ENCODE data around the gene INO80D. TPM values are rescaled to one million over a fixed set of nuclear protein-coding genes. Genes with fewer than 3 reads are reported as not detected.

Gene INO80D
- total and polyA plus RNA-seq, 2 of the 13 experiments (the other 11 are each of a cell fraction or from before 2014, with no cell fraction given) = 7.6 to 7.9 TPM

DNA sequence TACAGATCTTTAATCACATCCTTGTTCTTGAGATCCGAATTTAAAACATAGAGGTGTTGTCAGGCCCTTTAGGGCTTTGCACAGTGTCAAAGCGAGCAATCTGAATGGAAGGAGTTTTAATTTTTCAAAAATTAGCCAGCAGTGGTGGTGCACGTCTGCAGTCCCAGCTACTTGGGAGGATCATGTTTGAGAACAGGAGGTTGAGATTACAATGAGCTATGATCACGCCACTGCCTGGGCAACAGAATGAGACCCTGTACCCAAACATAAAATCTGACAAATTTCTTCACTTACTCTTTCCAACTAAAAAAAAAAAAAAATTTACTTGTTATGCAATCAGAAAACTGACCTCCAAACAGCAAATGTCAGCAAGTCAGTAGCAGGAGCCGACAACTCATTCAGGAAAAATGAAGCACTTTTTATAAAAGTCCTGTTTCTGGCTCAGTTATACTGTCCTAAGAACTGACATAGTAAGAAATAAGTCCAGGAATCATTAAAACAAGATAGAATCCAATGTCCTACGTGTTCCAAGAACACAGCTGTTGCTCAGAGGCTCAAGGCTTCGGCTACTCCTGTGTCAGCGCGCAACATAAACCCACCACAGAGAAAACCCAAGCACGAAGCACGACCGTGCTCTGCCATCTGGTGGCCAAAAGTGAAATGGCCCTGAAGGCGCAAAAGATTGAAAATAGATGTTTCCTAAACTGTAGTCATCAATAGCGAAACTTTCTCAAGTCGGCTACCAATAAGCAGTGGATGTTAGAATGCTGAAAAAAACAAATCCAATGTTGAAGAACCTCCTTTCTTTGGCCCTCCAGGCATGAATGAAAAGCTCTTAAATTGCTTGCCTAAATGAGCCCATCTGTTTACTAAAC lies 138.1 kb downstream of the INO80D start (continued):
- TF ChIP-seq ZNF557 (CRISPR knock-in tag; IDR thresholded peaks at IDR 0.05) = 0 out of 2 replicates have a peak, but pooled peaks have one; percentile 54
- TF ChIP-seq, protein P1, sequence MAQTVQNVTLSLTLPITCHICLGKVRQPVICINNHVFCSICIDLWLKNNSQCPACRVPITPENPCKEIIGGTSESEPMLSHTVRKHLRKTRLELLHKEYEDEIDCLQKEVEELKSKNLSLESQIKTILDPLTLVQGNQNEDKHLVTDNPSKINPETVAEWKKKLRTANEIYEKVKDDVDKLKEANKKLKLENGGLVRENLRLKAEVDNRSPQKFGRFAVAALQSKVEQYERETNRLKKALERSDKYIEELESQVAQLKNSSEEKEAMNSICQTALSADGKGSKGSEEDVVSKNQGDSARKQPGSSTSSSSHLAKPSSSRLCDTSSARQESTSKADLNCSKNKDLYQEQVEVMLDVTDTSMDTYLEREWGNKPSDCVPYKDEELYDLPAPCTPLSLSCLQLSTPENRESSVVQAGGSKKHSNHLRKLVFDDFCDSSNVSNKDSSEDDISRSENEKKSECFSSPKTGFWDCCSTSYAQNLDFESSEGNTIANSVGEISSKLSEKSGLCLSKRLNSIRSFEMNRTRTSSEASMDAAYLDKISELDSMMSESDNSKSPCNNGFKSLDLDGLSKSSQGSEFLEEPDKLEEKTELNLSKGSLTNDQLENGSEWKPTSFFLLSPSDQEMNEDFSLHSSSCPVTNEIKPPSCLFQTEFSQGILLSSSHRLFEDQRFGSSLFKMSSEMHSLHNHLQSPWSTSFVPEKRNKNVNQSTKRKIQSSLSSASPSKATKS (CRISPR knock-in tag; IDR thresholded peaks at IDR 0.05) = no peak
- TF ChIP-seq ZNF7 (CRISPR knock-in tag; IDR thresholded peaks at IDR 0.05) = no peak
- TF ChIP-seq ZFP36 (IDR thresholded peaks at IDR 0.05; ENCODE audit: borderline replicate concordance, low read depth, low read length, partially characterized antibody) = no peak
- TF ChIP-seq, protein P2, sequence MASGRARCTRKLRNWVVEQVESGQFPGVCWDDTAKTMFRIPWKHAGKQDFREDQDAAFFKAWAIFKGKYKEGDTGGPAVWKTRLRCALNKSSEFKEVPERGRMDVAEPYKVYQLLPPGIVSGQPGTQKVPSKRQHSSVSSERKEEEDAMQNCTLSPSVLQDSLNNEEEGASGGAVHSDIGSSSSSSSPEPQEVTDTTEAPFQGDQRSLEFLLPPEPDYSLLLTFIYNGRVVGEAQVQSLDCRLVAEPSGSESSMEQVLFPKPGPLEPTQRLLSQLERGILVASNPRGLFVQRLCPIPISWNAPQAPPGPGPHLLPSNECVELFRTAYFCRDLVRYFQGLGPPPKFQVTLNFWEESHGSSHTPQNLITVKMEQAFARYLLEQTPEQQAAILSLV (CRISPR knock-in tag; IDR thresholded peaks at IDR 0.05; ENCODE audit: borderline replicate concordance) = no peak
- peak; percentile 75 for TF ChIP-seq FOXA3 (CRISPR knock-in tag; IDR thresholded peaks at IDR 0.05)
- TF ChIP-seq MAFF (IDR thresholded peaks at IDR 0.05; ENCODE audit: low read depth, low read length) = 0 out of 2 replicates have a peak, but pooled peaks have one; percentile 6
- TF ChIP-seq SNAI1 (CRISPR knock-in tag; IDR thresholded peaks at IDR 0.05; ENCODE audit: borderline replicate concordance) = no peak
- TF ChIP-seq CBX5 (CRISPR knock-in tag; IDR thresholded peaks at IDR 0.05; ENCODE audit: borderline replicate concordance) = 0 out of 2 replicates have a peak, but pooled peaks have one; percentile 57
- TF ChIP-seq JUND (CRISPR knock-in tag; IDR thresholded peaks at IDR 0.05) = no peak
- TF ChIP-seq ELF1 (CRISPR knock-in tag; IDR thresholded peaks at IDR 0.05) = no peak
- peak; percentile 69 for TF ChIP-seq ZBTB25 (CRISPR knock-in tag; IDR thresholded peaks at IDR 0.05)
- TF ChIP-seq ZNF430 (CRISPR knock-in tag; IDR thresholded peaks at IDR 0.05) = peak; percentile 32; the same call in 1 of the 2 replicates
- no peak for TF ChIP-seq TAF1 (CRISPR knock-in tag; IDR thresholded peaks at IDR 0.05)
- peak; percentile 68 for TF ChIP-seq ELF3 (CRISPR knock-in tag; IDR thresholded peaks at IDR 0.05)
- TF ChIP-seq PLRG1 (conservative IDR thresholded peaks at IDR 0.05) = no peak
- no peak for TF ChIP-seq HMG20B (CRISPR knock-in tag; conservative IDR thresholded peaks at IDR 0.05)
- TF ChIP-seq YEATS4 (CRISPR knock-in tag; IDR thresholded peaks at IDR 0.05; ENCODE audit: borderline replicate concordance) = peak; percentile 45; the same call in 1 of the 2 replicates
- no peak for TF ChIP-seq HOXA9 (CRISPR knock-in tag; IDR thresholded peaks at IDR 0.05; ENCODE audit: borderline replicate concordance)
- TF ChIP-seq RBAK (CRISPR knock-in tag; IDR thresholded peaks at IDR 0.05) = no peak
- no peak for TF ChIP-seq ZNF543 (CRISPR knock-in tag; IDR thresholded peaks at IDR 0.05)
- TF ChIP-seq HOXD1 (CRISPR knock-in tag; IDR thresholded peaks at IDR 0.05) = no peak
- no peak for TF ChIP-seq ZNF432 (CRISPR knock-in tag; IDR thresholded peaks at IDR 0.05; ENCODE audit: borderline replicate concordance)
- TF ChIP-seq NR2F6 (IDR thresholded peaks at IDR 0.05) = no peak
- TF ChIP-seq NR2F6 (CRISPR knock-in tag; IDR thresholded peaks at IDR 0.05) = peak; percentile 37; the same call in 1 of the 2 replicates

Data from HepG2 (cell line).